Peyer's patch (tissue), 4 donors: ENCODE results near the gene CMTM2. TPM values are rescaled to one million over a fixed set of nuclear protein-coding genes. Genes with fewer than 3 reads are reported as not detected.
A peak's percentile ranks its signal among the peaks of the same experiment; 100 is the strongest.

Experiments
- DNase-seq, 3 donors: peaks; one replicate each; pipeline ENCODE4 v3.0.0-alpha.2; 2017 to 2019
- H3K27ac ChIP-seq, 4 donors: fragments of 200-600 bp; sonication (generic); one replicate each; pipeline ENCODE4 v1.5.1; 2016 to 2019
- H3K27me3 ChIP-seq, 2 donors: fragments of 200-600 bp; sonication (generic); one replicate each; pipeline ENCODE4 v1.5.1; 2019
- H3K36me3 ChIP-seq, 3 donors: fragments of 200-600 bp; sonication (generic); one replicate each; pipeline ENCODE4 v1.5.1; 2016 to 2019
- H3K4me1 ChIP-seq, 4 donors: fragments of 200-600 bp; sonication (generic); one replicate each; pipeline ENCODE4 v1.5.1; 2016 to 2019
- H3K4me3 ChIP-seq, 4 donors: fragments of 200-600 bp; sonication (generic); 1 replicate in 3 of 4; 2 replicates in 1 of 4; pipeline ENCODE4 v1.5.1; 2016 to 2019; ENCODE audit warnings: mild to moderate bottlenecking in 1 of 4
- H3K9me3 ChIP-seq, 4 donors: fragments of 200-600 bp; sonication (generic); one replicate each; pipeline ENCODE4 v1.5.1; 2016 to 2019; ENCODE audit warnings: mild to moderate bottlenecking in 1 of 4
- CTCF ChIP-seq, 6 experiments: fragments of 450-650 bp in 4 of 6; fragments of 200-600 bp in 2 of 6; sonication (generic) in 1 of 6; IDR thresholded peaks; one replicate each; pipeline ENCODE4 v1.5.1; 2017 to 2019; ENCODE audit warnings: antibody characterized with exemption in 6 of 6, mild to moderate bottlenecking in 3 of 6, moderate library complexity in 1 of 6
- POLR2A ChIP-seq, 2 donors: fragments of 450-650 bp; IDR thresholded peaks; one replicate each; pipeline ENCODE4 v1.5.1; 2017; ENCODE audit warnings: antibody characterized with exemption in 2 of 2, mild to moderate bottlenecking in 2 of 2, moderate library complexity in 2 of 2
- total RNA-seq, 4 donors: library from RNA; depleted of rRNA; stranded (reverse); fragments of >200 nt; gene quantifications; one replicate each; pipeline ENCODE4 v1.1.0, GENCODE V29; 2016

Gene CMTM2
- total RNA-seq, 4 donors from 2014 or later = not detected

GRCh38 chr16:66538910-66539309 lies 40.4 kb upstream of the CMTM2 start:
- peak in 2 of 3 donors; percentile 67 to 84 for DNase-seq
- TF ChIP-seq CTCF (IDR thresholded peaks at IDR 0.05) (no peak), POLR2A (IDR thresholded peaks at IDR 0.05) (no peak)
- Histone ChIP-seq H3K27me3 (no peaks in the 10 kb centered on the region), H3K36me3 (peaks cover 0 to 42% (median 0%) of the 10 kb centered on the region in 3 donors), H3K4me1 (peaks cover 0 to 10% (median 7%) of the 10 kb centered on the region in 4 donors), H3K9me3 (no peaks in the 10 kb centered on the region), H3K4me3 (no peak overlapping the region), H3K27ac (peak overlapping the region in 3 of 4 donors; percentile 20 to 91 (median 43))

- peaks cover 0 to 42% (median 0%) of the 10 kb centered on the region in 3 donors for H3K36me3 ChIP-seq
- H3K27ac ChIP-seq = peak overlapping the region in 2 of 4 donors; percentile 38 to 43
- H3K9me3 ChIP-seq = no peaks in the 10 kb centered on the region
Measured at GRCh38 chr16:66539623-66540469, 39.4 kb upstream of the CMTM2 start.

GRCh38 chr16:66541388-66542355 lies 37.6 kb upstream of the CMTM2 start:
- no peak overlapping the region for H3K4me3 ChIP-seq
- H3K27me3 ChIP-seq = no peaks in the 10 kb centered on the region
- no peak for DNase-seq
- no peak overlapping the region for H3K27ac ChIP-seq
- H3K9me3 ChIP-seq = no peaks in the 10 kb centered on the region
- peaks cover 0 to 10% (median 7%) of the 10 kb centered on the region in 4 donors for H3K4me1 ChIP-seq
- TF ChIP-seq CTCF (IDR thresholded peaks at IDR 0.05) (no peak), POLR2A (IDR thresholded peaks at IDR 0.05) (no peak)
- peaks cover 0 to 30% (median 0%) of the 10 kb centered on the region in 3 donors for H3K36me3 ChIP-seq

More at GRCh38 chr16:66539623-66540469, 39.4 kb upstream of the CMTM2 start:
- H3K4me3 ChIP-seq = no peak overlapping the region
- DNase-seq = peak in 2 of 3 donors; percentile 68 to 77
- peaks cover 0 to 10% (median 7%) of the 10 kb centered on the region in 4 donors for H3K4me1 ChIP-seq
- no peak for TF ChIP-seq CTCF (IDR thresholded peaks at IDR 0.05)
- TF ChIP-seq POLR2A (IDR thresholded peaks at IDR 0.05) = no peak
- H3K27me3 ChIP-seq = no peaks in the 10 kb centered on the region

- Histone ChIP-seq H3K9me3 (no peaks in the 10 kb centered on the region), H3K36me3 (peaks cover 0 to 23% (median 0%) of the 10 kb centered on the region in 3 donors), H3K27me3 (no peaks in the 10 kb centered on the region), H3K4me1 (peaks cover 0 to 10% (median 7%) of the 10 kb centered on the region in 4 donors), H3K27ac (no peak overlapping the region), H3K4me3 (no peak overlapping the region)
- no peak for DNase-seq
- no peak for TF ChIP-seq CTCF (IDR thresholded peaks at IDR 0.05)
- TF ChIP-seq POLR2A (IDR thresholded peaks at IDR 0.05) = no peak
Measured at GRCh38 chr16:66542396-66542795, 36.9 kb upstream of the CMTM2 start.

GRCh38 chr16:66543541-66543940 lies 35.7 kb upstream of the CMTM2 start:
- no peaks in the 10 kb centered on the region for H3K27me3 ChIP-seq
- no peak for TF ChIP-seq POLR2A (IDR thresholded peaks at IDR 0.05)
- no peak for TF ChIP-seq CTCF (IDR thresholded peaks at IDR 0.05)
- no peak overlapping the region for H3K4me3 ChIP-seq
- H3K4me1 ChIP-seq = peaks cover 0 to 8% (median 5%) of the 10 kb centered on the region in 4 donors
- peaks cover 0 to 17% (median 0%) of the 10 kb centered on the region in 3 donors for H3K36me3 ChIP-seq
- H3K27ac ChIP-seq = no peak overlapping the region
- DNase-seq = no peak
- H3K9me3 ChIP-seq = no peaks in the 10 kb centered on the region
